GM12872 (cell line): ENCODE data around the gene ZSCAN22.
A peak's percentile ranks its signal among the peaks of the same experiment; 100 is the strongest.

Experiments used
- TF ChIP-seq, protein P1 (sequence below): IDR thresholded peaks from 3 replicates; pipeline ENCODE4 v1.5.1; 2011; ENCODE audit warnings: low read depth, mild to moderate bottlenecking, low read length, moderate library complexity; ENCODE audit not compliant: insufficient read depth

Gene ZSCAN22

DNA sequence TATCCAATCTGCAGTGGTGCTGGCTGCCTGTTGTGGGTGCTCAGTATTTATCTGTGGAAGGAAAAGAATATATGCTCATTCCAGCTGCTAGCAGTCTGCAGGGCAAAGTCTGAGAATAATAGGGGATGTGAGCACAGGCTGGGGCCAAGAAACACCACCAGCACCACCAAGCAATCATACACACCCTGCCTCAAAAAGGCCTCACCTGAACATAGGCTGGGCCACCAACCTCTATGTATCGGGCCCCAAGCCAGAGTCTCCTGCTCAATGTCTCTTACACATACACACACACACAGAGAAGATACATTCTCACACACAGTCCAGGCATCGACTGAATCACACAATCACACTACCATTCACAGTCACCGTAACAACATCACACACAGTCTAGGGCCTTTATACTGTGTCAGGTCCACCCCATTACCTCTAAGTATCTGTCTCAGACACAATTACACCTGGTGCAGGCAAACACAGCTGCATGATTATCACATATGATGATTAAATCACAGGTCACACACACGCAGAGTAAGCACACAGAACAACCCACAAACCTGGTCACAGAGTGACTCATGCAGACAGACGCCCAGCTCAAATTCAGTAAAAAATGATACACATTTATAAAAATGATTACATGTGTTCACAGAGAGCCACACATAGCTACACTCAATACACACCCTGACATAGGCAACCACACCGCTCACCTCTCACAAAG, 1.3 kb upstream of the ZSCAN22 start:
- TF ChIP-seq, protein P1, sequence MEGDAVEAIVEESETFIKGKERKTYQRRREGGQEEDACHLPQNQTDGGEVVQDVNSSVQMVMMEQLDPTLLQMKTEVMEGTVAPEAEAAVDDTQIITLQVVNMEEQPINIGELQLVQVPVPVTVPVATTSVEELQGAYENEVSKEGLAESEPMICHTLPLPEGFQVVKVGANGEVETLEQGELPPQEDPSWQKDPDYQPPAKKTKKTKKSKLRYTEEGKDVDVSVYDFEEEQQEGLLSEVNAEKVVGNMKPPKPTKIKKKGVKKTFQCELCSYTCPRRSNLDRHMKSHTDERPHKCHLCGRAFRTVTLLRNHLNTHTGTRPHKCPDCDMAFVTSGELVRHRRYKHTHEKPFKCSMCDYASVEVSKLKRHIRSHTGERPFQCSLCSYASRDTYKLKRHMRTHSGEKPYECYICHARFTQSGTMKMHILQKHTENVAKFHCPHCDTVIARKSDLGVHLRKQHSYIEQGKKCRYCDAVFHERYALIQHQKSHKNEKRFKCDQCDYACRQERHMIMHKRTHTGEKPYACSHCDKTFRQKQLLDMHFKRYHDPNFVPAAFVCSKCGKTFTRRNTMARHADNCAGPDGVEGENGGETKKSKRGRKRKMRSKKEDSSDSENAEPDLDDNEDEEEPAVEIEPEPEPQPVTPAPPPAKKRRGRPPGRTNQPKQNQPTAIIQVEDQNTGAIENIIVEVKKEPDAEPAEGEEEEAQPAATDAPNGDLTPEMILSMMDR: no peak

DNA sequence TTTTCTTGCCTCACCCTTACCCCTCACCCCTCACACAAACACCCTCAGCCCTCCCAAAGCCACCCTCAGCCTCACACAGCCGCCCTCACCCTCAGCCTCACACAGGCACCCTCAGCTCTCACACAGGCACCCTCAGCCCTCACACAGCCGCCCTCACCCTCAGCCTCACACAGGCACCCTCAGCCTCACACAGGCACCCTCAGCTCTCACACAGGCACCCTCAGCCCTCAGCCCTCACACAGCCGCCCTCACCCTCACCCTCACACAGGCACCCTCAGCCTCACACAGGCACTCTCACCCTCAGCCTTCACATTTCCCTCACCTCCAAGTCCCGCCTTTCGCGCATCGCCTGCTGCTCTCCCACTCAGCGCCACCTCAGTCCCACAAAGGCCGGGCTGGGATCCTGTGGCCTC, 287 bp upstream of the ZSCAN22 start:
- TF ChIP-seq, protein P1: no peak

DNA sequence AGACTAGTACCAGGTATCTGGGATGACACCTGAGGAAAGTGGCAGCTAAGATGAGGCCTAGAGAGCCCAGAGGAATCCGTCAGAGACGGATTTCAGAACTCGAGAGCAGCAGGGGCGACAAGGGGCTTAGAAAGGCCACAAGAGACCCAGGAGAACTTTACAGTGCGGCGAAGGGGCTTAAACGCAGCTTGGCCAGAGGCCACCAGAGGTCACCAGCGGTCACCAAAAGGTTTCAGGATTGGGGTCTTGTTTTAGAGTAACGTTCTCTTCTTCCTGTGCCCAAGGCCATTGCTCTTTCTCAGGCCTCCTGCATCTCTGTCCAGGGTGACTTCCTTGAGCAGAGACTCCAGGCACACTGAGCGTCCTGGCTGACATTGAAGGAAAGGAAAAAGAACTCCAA, 2.2 kb downstream of the ZSCAN22 start:
- TF ChIP-seq, protein P1: peak; percentile 68

DNA sequence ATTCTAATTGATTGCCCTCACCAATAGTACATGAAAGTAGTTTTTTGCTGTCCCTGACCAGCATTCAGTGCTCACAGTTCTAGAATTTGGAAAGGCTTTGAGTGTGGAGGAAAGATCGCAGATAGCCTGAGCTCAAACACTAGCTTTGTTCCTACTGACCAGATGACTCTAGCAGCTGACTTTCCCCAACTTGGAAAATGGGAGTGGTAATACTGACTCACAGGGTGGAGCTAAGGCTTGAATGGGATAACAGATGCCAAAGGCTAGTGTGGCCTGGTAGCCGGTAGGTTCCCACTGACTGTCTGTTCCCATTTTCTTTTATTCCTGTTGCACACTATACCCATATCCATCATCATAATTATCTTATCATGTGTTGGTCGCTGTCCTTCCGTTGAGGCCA, 3.7 kb downstream of the ZSCAN22 start:
- TF ChIP-seq, protein P1: no peak

DNA sequence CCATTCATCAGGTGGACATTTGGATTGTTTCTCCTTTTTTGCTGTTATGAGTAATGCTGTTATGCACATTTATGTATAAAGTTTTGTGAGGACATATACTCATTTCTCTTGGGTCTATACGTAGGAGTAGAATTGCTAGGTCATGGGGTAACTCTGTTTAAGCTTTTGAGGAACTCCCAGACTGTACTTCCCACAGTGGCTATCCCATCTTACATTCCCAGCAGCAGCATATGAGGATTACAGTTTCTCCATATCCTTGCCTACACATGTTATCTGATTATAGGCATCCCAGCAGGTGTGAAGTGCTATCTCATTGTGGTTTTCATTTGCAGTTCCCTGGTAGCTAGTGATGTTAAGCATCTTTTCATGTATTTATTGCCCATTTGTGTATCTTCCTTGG, 5.9 kb downstream of the ZSCAN22 start:
- TF ChIP-seq, protein P1: no peak

DNA sequence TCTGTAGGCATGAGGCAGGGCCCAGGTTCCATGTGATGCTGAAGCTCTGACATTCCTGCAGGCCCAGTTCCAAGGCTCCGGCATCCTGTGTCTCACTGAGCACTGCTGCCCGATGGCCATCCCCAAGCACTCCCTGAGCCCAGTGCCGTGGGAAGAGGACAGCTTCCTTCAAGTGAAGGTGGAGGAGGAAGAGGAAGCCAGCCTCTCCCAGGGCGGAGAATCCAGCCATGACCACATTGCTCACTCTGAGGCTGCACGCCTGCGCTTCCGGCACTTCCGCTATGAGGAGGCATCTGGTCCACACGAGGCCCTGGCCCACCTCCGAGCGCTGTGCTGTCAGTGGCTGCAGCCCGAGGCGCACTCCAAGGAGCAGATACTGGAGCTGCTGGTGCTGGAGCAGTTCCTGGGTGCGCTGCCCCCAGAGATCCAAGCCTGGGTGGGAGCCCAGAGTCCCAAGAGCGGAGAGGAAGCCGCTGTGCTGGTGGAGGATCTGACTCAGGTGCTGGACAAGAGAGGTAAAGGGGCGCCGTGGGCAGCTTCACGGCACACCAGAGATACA, 8.0 kb downstream of the ZSCAN22 start:
- TF ChIP-seq, protein P1: no peak

DNA sequence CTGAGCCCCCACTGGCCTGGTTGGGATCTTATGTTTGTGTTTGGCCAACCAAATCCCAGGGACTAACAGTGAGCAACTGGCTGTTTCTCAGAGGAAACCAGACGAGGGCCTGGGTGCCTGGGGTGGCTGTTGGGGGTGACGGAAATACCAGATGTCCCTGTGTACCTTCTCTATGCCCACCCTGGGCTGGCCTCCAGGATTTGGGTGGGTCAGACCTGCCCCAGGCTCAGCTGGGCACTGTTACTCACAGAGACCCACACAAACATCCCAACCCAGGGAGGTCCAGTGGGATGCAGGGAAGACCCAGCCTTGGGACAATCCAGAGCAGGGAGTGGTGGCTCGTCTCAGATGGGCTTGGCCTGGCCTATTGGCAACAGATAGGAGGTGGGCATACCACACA, 8.8 kb downstream of the ZSCAN22 start:
- TF ChIP-seq, protein P1: no peak
